ENCODE data around the gene SEC11C. TPM values are rescaled to one million over a fixed set of nuclear protein-coding genes. Genes with fewer than 3 reads are reported as not detected.

SEC11C gene
- total RNA-seq, 1 donor from 2014 or later: 31.2 TPM

- no peak for DNase-seq (ENCODE audit: extremely low spot score, unreplicated experiment)
- peaks cover 24% of the 10 kb centered on the region for H3K36me3 Mint-ChIP-seq (ENCODE audit: unreplicated experiment)
- no peak for TF ChIP-seq CTCF (IDR thresholded peaks at IDR 0.05)
- H3K9me3 Mint-ChIP-seq (ENCODE audit: unreplicated experiment): no peaks in the 10 kb centered on the region
- no peaks in the 10 kb centered on the region for H3K27me3 Mint-ChIP-seq (ENCODE audit: unreplicated experiment)
- H3K4me1 Mint-ChIP-seq (ENCODE audit: unreplicated experiment): no peaks in the 10 kb centered on the region
- no peak overlapping the region for H3K4me3 Mint-ChIP-seq (ENCODE audit: unreplicated experiment)
- H3K27ac Mint-ChIP-seq (ENCODE audit: unreplicated experiment): no peak overlapping the region
These were observed 15.5 kb downstream of the SEC11C start for GRCh38 chr18:59155153-59155552.

GRCh38 chr18:59156316-59156715, 16.6 kb downstream of the SEC11C start:
- Mint-ChIP-seq H3K36me3 (ENCODE audit: unreplicated experiment) (peaks cover 18% of the 10 kb centered on the region), H3K4me3 (ENCODE audit: unreplicated experiment) (no peak overlapping the region), H3K27ac (ENCODE audit: unreplicated experiment) (no peak overlapping the region), H3K4me1 (ENCODE audit: unreplicated experiment) (no peaks in the 10 kb centered on the region), H3K9me3 (ENCODE audit: unreplicated experiment) (no peaks in the 10 kb centered on the region), H3K27me3 (ENCODE audit: unreplicated experiment) (no peaks in the 10 kb centered on the region)
- no peak for TF ChIP-seq CTCF (IDR thresholded peaks at IDR 0.05)
- no peak for DNase-seq (ENCODE audit: extremely low spot score, unreplicated experiment)

DNA sequence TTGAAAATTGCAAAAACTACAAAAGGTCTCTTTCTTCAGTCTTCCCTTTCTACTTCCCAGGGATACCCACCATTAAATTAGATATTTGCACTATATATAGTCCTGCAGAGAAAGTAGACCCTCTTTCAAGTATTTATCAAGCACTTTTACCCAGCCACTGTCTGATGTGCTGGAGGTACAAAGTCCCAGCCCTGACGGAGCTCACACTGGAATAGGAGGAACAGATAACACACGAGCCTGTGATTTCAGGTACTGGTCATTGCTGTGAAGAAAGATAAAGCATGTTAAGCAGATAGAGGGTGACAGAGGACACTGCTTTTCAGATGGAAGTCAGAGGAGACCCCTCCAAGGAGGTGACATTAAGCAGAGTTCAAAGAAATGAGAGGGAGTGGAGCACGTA, 19.6 kb downstream of the SEC11C start:
- Mint-ChIP-seq H3K4me3 (ENCODE audit: unreplicated experiment) (no peak overlapping the region), H3K4me1 (ENCODE audit: unreplicated experiment) (no peaks in the 10 kb centered on the region), H3K27me3 (ENCODE audit: unreplicated experiment) (peaks cover 4% of the 10 kb centered on the region), H3K9me3 (ENCODE audit: unreplicated experiment) (no peaks in the 10 kb centered on the region), H3K36me3 (ENCODE audit: unreplicated experiment) (peaks cover 10% of the 10 kb centered on the region), H3K27ac (ENCODE audit: unreplicated experiment) (no peak overlapping the region)
- no peak for DNase-seq (ENCODE audit: extremely low spot score, unreplicated experiment)
- TF ChIP-seq CTCF (IDR thresholded peaks at IDR 0.05): no peak

GRCh38 chr18:59159986-59160385, 20.3 kb downstream of the SEC11C start:
- no peak for DNase-seq (ENCODE audit: extremely low spot score, unreplicated experiment)
- Mint-ChIP-seq H3K4me3 (ENCODE audit: unreplicated experiment) (no peak overlapping the region), H3K27ac (ENCODE audit: unreplicated experiment) (no peak overlapping the region), H3K27me3 (ENCODE audit: unreplicated experiment) (peaks cover 11% of the 10 kb centered on the region), H3K9me3 (ENCODE audit: unreplicated experiment) (no peaks in the 10 kb centered on the region), H3K4me1 (ENCODE audit: unreplicated experiment) (no peaks in the 10 kb centered on the region), H3K36me3 (ENCODE audit: unreplicated experiment) (peaks cover 7% of the 10 kb centered on the region)
- TF ChIP-seq CTCF (IDR thresholded peaks at IDR 0.05): no peak

GRCh38 chr18:59172664-59173249, 33.1 kb downstream of the SEC11C start:
- no peak for TF ChIP-seq CTCF (IDR thresholded peaks at IDR 0.05)
- Mint-ChIP-seq H3K36me3 (ENCODE audit: unreplicated experiment) (peaks cover 2% of the 10 kb centered on the region), H3K4me1 (ENCODE audit: unreplicated experiment) (no peaks in the 10 kb centered on the region), H3K27me3 (ENCODE audit: unreplicated experiment) (peaks cover 33% of the 10 kb centered on the region), H3K27ac (ENCODE audit: unreplicated experiment) (no peak overlapping the region), H3K9me3 (ENCODE audit: unreplicated experiment) (peaks cover 34% of the 10 kb centered on the region), H3K4me3 (ENCODE audit: unreplicated experiment) (no peak overlapping the region)
- no peak for DNase-seq (ENCODE audit: extremely low spot score, unreplicated experiment)

Data from osteocyte (in vitro differentiated cells).